ENCODE data around the gene NMBR.
"Not testable (repeated sequence)": the region's sequence is repeated elsewhere in the genome, so short reads cannot be mapped to it uniquely, and the experiment has no call there.

The NMBR gene

DNA sequence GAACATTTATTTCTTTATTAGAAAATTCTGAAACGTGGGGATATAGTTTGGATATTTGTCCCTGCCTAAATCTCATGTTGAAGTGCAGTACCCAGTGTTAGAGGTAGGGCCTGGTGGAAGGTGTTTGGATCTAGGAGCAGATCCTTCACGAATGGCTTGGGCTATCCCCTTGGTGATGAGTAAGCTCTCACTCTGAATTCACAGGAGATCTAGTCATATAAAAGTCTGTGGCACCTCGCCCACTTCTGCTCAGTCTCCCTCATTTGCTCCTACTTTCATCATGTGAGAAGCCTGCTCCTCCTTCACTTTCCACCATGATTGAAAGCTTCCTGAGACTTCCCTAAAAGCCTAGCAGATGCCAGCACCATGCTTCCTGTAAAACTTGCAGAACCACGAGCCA, 111.0 kb downstream of the NMBR start:
- TF ChIP-seq, protein P1, sequence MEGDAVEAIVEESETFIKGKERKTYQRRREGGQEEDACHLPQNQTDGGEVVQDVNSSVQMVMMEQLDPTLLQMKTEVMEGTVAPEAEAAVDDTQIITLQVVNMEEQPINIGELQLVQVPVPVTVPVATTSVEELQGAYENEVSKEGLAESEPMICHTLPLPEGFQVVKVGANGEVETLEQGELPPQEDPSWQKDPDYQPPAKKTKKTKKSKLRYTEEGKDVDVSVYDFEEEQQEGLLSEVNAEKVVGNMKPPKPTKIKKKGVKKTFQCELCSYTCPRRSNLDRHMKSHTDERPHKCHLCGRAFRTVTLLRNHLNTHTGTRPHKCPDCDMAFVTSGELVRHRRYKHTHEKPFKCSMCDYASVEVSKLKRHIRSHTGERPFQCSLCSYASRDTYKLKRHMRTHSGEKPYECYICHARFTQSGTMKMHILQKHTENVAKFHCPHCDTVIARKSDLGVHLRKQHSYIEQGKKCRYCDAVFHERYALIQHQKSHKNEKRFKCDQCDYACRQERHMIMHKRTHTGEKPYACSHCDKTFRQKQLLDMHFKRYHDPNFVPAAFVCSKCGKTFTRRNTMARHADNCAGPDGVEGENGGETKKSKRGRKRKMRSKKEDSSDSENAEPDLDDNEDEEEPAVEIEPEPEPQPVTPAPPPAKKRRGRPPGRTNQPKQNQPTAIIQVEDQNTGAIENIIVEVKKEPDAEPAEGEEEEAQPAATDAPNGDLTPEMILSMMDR (conservative IDR thresholded peaks at IDR 0.05; ENCODE audit: low read length), result no peak
- DNase-seq (ENCODE audit: low read depth), result no peak
- no peak overlapping the region for H3K4me3 ChIP-seq (ENCODE audit: low read length)

DNA sequence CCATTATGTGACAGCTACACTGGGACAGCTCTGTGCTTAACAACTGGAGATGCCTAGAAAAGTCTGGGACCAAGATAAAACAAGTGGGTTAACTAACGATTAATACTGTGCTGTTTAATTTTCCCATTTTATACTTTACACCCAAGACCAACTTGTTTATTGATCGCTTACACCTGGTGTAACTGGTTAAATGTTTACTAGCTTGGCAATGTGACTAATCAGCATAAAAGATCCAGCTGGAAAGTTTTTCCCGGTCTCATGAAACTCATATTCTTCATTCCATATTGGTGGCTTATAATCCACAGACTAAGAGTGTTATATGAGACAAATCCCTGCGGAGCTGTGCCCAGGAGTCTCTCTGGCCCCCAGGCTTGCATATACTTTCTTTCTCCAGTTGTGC, 115.9 kb downstream of the NMBR start:
- no peak overlapping the region for H3K4me3 ChIP-seq (ENCODE audit: low read length)
- TF ChIP-seq, protein P1 (conservative IDR thresholded peaks at IDR 0.05; ENCODE audit: low read length), result no peak
- no peak for DNase-seq (ENCODE audit: low read depth)

DNA sequence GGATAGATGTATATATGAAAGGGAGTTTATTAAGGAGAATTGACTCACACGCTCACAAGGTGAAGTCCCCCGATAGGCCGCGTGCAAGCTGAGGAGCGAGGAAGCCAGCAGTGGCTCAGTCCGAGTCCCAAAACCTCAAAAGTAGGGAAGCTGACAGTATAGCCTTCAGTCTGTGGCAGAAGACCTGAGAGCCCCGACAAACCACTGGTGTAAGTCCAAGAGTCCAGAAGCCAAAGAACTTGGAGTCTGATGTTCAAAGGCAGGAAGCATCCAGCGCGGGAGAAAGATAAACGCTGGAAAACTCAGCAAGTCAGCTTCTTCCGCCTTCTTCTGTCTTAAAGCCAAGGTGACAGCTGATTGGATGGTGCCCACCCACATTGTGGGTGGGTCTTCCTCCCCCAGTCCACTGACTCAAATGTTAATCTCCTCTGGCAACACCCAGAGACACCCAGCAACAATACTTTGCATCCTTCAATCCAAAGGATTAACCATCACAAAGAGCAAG, 116.8 kb downstream of the NMBR start:
- TF ChIP-seq, protein P1 (conservative IDR thresholded peaks at IDR 0.05; ENCODE audit: low read length), result no peak
- H3K4me3 ChIP-seq (ENCODE audit: low read length), result peak overlapping the region; percentile 18

DNA sequence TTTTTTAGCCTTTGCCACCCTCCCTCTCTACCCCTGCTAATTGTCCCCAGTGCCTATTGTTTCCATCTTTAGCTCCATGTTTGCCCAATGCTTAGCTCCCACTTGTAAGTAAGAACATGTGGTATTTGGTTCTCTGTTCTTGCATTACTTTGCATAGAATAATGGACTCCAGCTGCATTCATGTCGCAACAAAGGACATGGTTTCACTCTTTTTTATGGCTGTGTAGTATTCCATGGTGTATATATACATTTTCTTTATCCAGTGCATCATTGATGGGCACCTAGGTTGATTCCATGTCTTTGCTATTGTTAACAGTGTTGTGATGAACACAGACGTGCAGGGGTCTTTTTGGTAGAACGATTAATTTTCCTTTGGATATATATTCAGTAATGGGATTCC, 118.4 kb downstream of the NMBR start:
- TF ChIP-seq, protein P1 (conservative IDR thresholded peaks at IDR 0.05; ENCODE audit: low read length), result no peak
- no peak for DNase-seq (ENCODE audit: low read depth)
- no peak overlapping the region for H3K4me3 ChIP-seq (ENCODE audit: low read length)

More for the DNA sequence above, 116.8 kb downstream of the NMBR start:
- DNase-seq (ENCODE audit: low read depth), result peak; percentile 19

DNA sequence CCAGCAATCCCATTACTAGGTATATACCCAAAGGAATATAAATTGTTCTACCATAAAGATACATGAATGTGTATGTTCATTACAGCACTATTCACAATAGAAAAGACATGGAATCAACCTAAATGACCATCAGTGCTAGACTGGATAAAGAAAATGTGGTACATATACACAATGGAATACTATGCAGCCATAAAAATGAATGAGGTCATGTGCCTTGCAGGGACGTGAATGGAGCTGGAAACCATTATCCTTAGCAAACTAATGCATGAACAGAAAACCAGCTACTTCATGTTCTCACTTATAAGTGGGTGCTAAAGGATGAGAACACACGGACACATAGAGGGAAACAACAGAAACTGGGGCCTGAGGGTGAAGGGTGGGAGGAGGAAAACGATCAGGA, 119.1 kb downstream of the NMBR start:
- H3K4me3 ChIP-seq (ENCODE audit: low read length); DNase-seq (ENCODE audit: low read depth): not testable (repeated sequence)

DNA sequence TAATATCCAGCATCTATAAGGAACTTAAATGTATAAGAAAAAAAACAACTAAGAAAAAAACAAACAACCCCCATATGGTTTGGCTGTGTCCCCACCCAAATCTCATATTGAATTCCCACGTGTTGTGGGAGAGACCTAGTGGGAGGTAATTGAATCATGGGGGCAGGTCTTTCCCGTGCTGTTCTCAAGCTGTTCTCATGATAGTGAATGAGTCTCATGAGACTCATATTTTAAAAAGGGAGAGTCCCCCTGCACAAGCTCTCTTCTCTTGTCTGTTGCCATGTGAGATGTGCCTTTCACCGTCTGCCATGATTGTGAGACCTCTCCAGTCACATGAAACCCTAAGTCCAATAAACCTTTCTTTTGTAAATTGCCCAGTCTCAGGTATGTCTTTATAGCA, 119.8 kb downstream of the NMBR start:
- TF ChIP-seq, protein P1 (conservative IDR thresholded peaks at IDR 0.05; ENCODE audit: low read length), result no peak
- no peak overlapping the region for H3K4me3 ChIP-seq (ENCODE audit: low read length)
- DNase-seq (ENCODE audit: low read depth), result no peak

DNA sequence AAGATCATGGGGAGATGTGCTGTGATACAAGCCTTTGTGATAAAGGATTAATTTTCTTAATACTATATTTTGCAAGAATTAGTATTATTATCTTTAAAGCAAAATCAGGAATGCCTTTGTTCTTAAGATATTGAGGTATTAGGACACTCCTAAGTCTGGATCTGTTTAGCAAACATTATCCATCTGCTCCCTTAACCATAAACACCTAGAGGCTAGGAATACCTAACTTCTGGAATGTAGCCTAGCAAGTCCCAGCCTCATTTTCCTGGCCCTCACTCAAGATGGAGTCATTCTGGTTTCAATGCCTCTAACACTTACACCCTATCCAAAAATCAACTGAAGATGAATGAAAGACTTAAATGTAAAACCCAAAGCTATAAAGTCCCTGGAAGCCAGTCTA, 120.5 kb downstream of the NMBR start:
- TF ChIP-seq, protein P1 (conservative IDR thresholded peaks at IDR 0.05; ENCODE audit: low read length), result no peak
- H3K4me3 ChIP-seq (ENCODE audit: low read length), result no peak overlapping the region

More for the DNA sequence above, 120.5 kb downstream of the NMBR start:
- DNase-seq (ENCODE audit: low read depth), result no peak
